ENCODE measurements around the gene CHMP4A. TPM values are rescaled to one million over a fixed set of nuclear protein-coding genes. Genes with fewer than 3 reads are reported as not detected.

CHMP4A gene
- total and polyA plus RNA-seq, 2 of the 13 experiments (the other 11 are each of a cell fraction or from before 2014, with no cell fraction given): 83.6 to 113 TPM

- TF ChIP-seq STAT6 (CRISPR knock-in tag; IDR thresholded peaks at IDR 0.05; ENCODE audit: borderline replicate concordance) (no peak; the same call in none of the 2 replicates), RFXANK (CRISPR knock-in tag; IDR thresholded peaks at IDR 0.05) (peak; percentile 96), RAD21 (CRISPR knock-in tag; IDR thresholded peaks at IDR 0.05) (peak; percentile 81), ZNF674 (CRISPR knock-in tag; IDR thresholded peaks at IDR 0.05; ENCODE audit: low read depth) (no peak), AHR (CRISPR knock-in tag; IDR thresholded peaks at IDR 0.05) (peak; percentile 83; the same call in 1 of the 2 replicates), ZNF430 (CRISPR knock-in tag; IDR thresholded peaks at IDR 0.05) (peak; percentile 99), PRDM15 (CRISPR knock-in tag; IDR thresholded peaks at IDR 0.05) (0 out of 2 replicates have a peak, but pooled peaks have one; percentile 73), PPARG (CRISPR knock-in tag; conservative IDR thresholded peaks at IDR 0.05) (0 out of 2 replicates have a peak, but pooled peaks have one; percentile 39)
- TF ChIP-seq, protein P1, sequence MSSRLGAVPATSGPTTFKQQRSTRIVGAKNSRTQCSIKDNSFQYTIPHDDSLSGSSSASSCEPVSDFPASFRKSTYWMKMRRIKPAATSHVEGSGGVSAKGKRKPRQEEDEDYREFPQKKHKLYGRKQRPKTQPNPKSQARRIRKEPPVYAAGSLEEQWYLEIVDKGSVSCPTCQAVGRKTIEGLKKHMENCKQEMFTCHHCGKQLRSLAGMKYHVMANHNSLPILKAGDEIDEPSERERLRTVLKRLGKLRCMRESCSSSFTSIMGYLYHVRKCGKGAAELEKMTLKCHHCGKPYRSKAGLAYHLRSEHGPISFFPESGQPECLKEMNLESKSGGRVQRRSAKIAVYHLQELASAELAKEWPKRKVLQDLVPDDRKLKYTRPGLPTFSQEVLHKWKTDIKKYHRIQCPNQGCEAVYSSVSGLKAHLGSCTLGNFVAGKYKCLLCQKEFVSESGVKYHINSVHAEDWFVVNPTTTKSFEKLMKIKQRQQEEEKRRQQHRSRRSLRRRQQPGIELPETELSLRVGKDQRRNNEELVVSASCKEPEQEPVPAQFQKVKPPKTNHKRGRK (CRISPR knock-in tag; IDR thresholded peaks at IDR 0.05): peak; percentile 48; the same call in 1 of the 2 replicates
- TF ChIP-seq, protein P2, sequence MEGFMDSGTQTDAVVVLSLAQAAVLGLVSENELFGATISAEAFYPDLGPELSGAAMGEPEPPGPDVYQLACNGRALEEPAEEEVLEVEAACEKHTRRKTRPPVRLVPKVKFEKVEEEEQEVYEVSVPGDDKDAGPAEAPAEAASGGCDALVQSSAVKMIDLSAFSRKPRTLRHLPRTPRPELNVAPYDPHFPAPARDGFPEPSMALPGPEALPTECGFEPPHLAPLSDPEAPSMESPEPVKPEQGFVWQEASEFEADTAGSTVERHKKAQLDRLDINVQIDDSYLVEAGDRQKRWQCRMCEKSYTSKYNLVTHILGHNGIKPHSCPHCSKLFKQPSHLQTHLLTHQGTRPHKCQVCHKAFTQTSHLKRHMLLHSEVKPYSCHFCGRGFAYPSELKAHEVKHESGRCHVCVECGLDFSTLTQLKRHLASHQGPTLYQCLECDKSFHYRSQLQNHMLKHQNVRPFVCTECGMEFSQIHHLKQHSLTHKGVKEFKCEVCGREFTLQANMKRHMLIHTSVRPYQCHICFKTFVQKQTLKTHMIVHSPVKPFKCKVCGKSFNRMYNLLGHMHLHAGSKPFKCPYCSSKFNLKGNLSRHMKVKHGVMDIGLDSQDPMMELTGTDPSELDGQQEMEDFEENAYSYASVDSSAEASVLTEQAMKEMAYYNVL (CRISPR knock-in tag; IDR thresholded peaks at IDR 0.05; ENCODE audit: borderline replicate concordance): peak; percentile 63; the same call in 1 of the 2 replicates
Observed at GRCh38 chr14:24212924-24213865, at the start of gene CHMP4A (continued).

All from HepG2 (cell line).